ENCODE measurements around the gene FBXL7. TPM values are rescaled to one million over a fixed set of nuclear protein-coding genes. Genes with fewer than 3 reads are reported as not detected.

The FBXL7 gene
- total RNA-seq, 1 experiment from 2014 or later = not detected

GRCh38 chr5:15748266-15748665, 248.3 kb downstream of the FBXL7 start:
- Histone ChIP-seq H3K27me3 (ENCODE audit: control insufficient read depth, insufficient read depth, low read length) (no peaks in the 10 kb centered on the region), H3K4me1 (ENCODE audit: control insufficient read depth, insufficient read depth, low read length) (no peaks in the 10 kb centered on the region), H3K9me3 (ENCODE audit: control insufficient read depth, insufficient read depth, low read depth, low read length) (no peaks in the 10 kb centered on the region), H3K27ac (ENCODE audit: low read length) (no peak overlapping the region), H3K4me3 (ENCODE audit: low read depth in 2 of 2, low read length in 2 of 2) (no peak overlapping the region), H3K36me3 (ENCODE audit: control insufficient read depth, insufficient read depth, low read length) (no peaks in the 10 kb centered on the region)
- TF ChIP-seq TCF7L2 (IDR thresholded peaks at IDR 0.05; ENCODE audit: low read depth, low read length) (no peak), REST (IDR thresholded peaks at IDR 0.05; ENCODE audit: insufficient read depth in 1 of 2, low read depth in 2 of 2, low read length in 1 of 2) (no peak), SIN3A (IDR thresholded peaks at IDR 0.05; ENCODE audit: borderline replicate concordance, insufficient read depth, low read depth, low read length) (no peak), POLR2AphosphoS5 (IDR thresholded peaks at IDR 0.05; ENCODE audit: low read depth, low read length) (no peak)
- TF ChIP-seq, protein P1, sequence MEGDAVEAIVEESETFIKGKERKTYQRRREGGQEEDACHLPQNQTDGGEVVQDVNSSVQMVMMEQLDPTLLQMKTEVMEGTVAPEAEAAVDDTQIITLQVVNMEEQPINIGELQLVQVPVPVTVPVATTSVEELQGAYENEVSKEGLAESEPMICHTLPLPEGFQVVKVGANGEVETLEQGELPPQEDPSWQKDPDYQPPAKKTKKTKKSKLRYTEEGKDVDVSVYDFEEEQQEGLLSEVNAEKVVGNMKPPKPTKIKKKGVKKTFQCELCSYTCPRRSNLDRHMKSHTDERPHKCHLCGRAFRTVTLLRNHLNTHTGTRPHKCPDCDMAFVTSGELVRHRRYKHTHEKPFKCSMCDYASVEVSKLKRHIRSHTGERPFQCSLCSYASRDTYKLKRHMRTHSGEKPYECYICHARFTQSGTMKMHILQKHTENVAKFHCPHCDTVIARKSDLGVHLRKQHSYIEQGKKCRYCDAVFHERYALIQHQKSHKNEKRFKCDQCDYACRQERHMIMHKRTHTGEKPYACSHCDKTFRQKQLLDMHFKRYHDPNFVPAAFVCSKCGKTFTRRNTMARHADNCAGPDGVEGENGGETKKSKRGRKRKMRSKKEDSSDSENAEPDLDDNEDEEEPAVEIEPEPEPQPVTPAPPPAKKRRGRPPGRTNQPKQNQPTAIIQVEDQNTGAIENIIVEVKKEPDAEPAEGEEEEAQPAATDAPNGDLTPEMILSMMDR (IDR thresholded peaks at IDR 0.05) = no peak
- ChIA-PET CTCF (no interaction called here), POLR2A (no interaction called here)
- intact Hi-C loops (cut with micrococcal nuclease; ENCODE audit: unreplicated experiment) = no loop called here
- DNase-seq (ENCODE audit: low read depth, low spot score) (no peak), ATAC-seq (no peak)
- no TSS peak for BruUV-seq (replicated peaks)
- in situ Hi-C loops (cut with HindIII; ENCODE audit: low pct_unique_long_range_greater_than_20kb, low sequenced_read_pairs) = no loop called here

- in situ Hi-C loops (cut with HindIII; ENCODE audit: low pct_unique_long_range_greater_than_20kb, low sequenced_read_pairs) = no loop called here
- DNase-seq (ENCODE audit: low read depth, low spot score) = no peak
- no peak for ATAC-seq
- POLR2A ChIA-PET = no interaction called here
- Histone ChIP-seq H3K36me3 (ENCODE audit: control insufficient read depth, insufficient read depth, low read length) (no peaks in the 10 kb centered on the region), H3K4me3 (ENCODE audit: low read depth in 2 of 2, low read length in 2 of 2) (no peak overlapping the region), H3K27me3 (ENCODE audit: control insufficient read depth, insufficient read depth, low read length) (no peaks in the 10 kb centered on the region), H3K4me1 (ENCODE audit: control insufficient read depth, insufficient read depth, low read length) (no peaks in the 10 kb centered on the region), H3K27ac (ENCODE audit: low read length) (no peak overlapping the region), H3K9me3 (ENCODE audit: control insufficient read depth, insufficient read depth, low read depth, low read length) (no peaks in the 10 kb centered on the region)
- TF ChIP-seq REST (IDR thresholded peaks at IDR 0.05; ENCODE audit: insufficient read depth in 1 of 2, low read depth in 2 of 2, low read length in 1 of 2) (no peak), SIN3A (IDR thresholded peaks at IDR 0.05; ENCODE audit: borderline replicate concordance, insufficient read depth, low read depth, low read length) (no peak), POLR2AphosphoS5 (IDR thresholded peaks at IDR 0.05; ENCODE audit: low read depth, low read length) (no peak), TCF7L2 (IDR thresholded peaks at IDR 0.05; ENCODE audit: low read depth, low read length) (no peak)
- TF ChIP-seq, protein P1 (IDR thresholded peaks at IDR 0.05) = no peak
- intact Hi-C loops (cut with micrococcal nuclease; ENCODE audit: unreplicated experiment) = no loop called here
- BruUV-seq (replicated peaks) = no TSS peak
- CTCF ChIA-PET = no interaction called here
These were observed 252.8 kb downstream of the FBXL7 start for GRCh38 chr5:15752663-15753285.

Measured in Panc1 (cell line).